ENCODE data around the gene POLRMT.

The POLRMT gene

GRCh38 chr19:602391-603301 lies 30.7 kb downstream of the POLRMT start:
- no peak for TF ChIP-seq CTCF (IDR thresholded peaks at IDR 0.05; ENCODE audit: low read depth, low read length, missing control alignments)
- in situ Hi-C loops (cut with HindIII; ENCODE audit: low sequenced_read_pairs): no loop called here
- H3K4me3 ChIP-seq (ENCODE audit: low read depth, low read length): no peak overlapping the region
- no peak for DNase-seq (ENCODE audit: low read depth)

DNA sequence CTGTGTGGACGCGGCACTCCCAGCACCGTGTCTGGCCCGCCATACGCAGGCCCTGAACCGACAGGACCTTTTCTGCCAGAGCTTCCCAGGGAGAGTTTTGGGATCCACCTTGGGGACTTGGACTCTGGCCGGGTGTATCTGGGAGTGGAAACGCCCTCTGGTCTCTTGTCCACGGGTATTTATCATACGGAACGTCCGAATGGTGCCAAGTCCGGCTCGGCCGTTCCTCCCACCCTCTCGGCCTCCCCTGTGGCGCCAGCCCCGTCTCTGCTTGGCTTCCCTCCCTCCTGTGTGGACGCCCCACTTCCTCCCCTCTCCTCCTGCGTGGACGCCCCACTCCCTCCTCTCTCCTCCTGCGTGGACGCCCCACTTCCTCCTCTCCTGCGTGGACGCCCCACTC lies 31.5 kb downstream of the POLRMT start:
- no peak for TF ChIP-seq CTCF (IDR thresholded peaks at IDR 0.05; ENCODE audit: low read depth, low read length, missing control alignments)
- H3K4me3 ChIP-seq (ENCODE audit: low read depth, low read length): no peak overlapping the region
- no peak for DNase-seq (ENCODE audit: low read depth)
- in situ Hi-C loops (cut with HindIII; ENCODE audit: low sequenced_read_pairs): no loop called here

DNA sequence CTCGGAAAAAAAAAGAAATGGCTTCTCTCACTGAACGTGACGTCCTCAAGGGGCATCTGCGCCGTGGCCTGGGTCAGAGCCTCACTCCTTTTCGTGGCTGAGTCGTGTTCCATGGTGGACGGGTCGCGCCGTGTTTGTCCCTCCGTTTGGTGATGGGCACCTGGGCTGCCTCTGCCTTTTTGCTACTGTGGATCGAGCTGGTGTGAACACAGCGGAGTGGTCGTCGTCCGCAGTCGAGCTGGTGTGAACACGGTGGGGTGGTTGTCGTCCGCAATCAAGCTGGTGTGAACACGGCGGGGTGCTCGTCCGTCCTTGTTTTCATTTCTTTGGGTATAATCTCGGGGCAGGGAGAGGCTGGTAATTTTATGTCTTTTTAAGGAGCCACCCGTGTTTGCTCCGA lies 32.0 kb downstream of the POLRMT start:
- in situ Hi-C loops (cut with HindIII; ENCODE audit: low sequenced_read_pairs): no loop called here
- TF ChIP-seq CTCF (IDR thresholded peaks at IDR 0.05; ENCODE audit: low read depth, low read length, missing control alignments): no peak
- DNase-seq (ENCODE audit: low read depth): no peak
- no peak overlapping the region for H3K4me3 ChIP-seq (ENCODE audit: low read depth, low read length)

GRCh38 chr19:597406-598315 lies 35.7 kb downstream of the POLRMT start:
- DNase-seq (ENCODE audit: low read depth): no peak
- no peak overlapping the region for H3K4me3 ChIP-seq (ENCODE audit: low read depth, low read length)
- TF ChIP-seq CTCF (IDR thresholded peaks at IDR 0.05; ENCODE audit: low read depth, low read length, missing control alignments): no peak
- in situ Hi-C loops (cut with HindIII; ENCODE audit: low sequenced_read_pairs): no loop called here

GRCh38 chr19:596263-596655 lies 37.1 kb downstream of the POLRMT start:
- no peak for TF ChIP-seq CTCF (IDR thresholded peaks at IDR 0.05; ENCODE audit: low read depth, low read length, missing control alignments)
- no peak overlapping the region for H3K4me3 ChIP-seq (ENCODE audit: low read depth, low read length)
- in situ Hi-C loops (cut with HindIII; ENCODE audit: low sequenced_read_pairs): no loop called here
- DNase-seq (ENCODE audit: low read depth): no peak

All from astrocyte of the cerebellum (primary cell).